ENCODE results near the gene NMUR2.

Gene NMUR2

GRCh38 chr5:152412129-152412528 is 7.0 kb upstream of the NMUR2 start:
- Histone ChIP-seq H3K4me1 (ENCODE audit: low read length) (no peaks in the 10 kb centered on the region), H3K4me2 (ENCODE audit: low read length) (no peak overlapping the region), H3K9ac (ENCODE audit: low read length) (no peak overlapping the region), H2AFZ (ENCODE audit: low read depth, low read length) (no peak overlapping the region), H3K27me3 (ENCODE audit: low read depth, low read length) (no peaks in the 10 kb centered on the region), H3K4me3 (ENCODE audit: low read length) (no peak overlapping the region), H3K9me3 (ENCODE audit: insufficient read depth, low read length) (no peaks in the 10 kb centered on the region), H3K79me2 (ENCODE audit: low read length) (no peaks in the 10 kb centered on the region), H3K36me3 (replicated peaks; ENCODE audit: low read depth, low read length) (no peaks in the 10 kb centered on the region), H3K27ac (ENCODE audit: low read length) (no peak overlapping the region), H4K20me1 (ENCODE audit: insufficient read depth, low read length) (no peaks in the 10 kb centered on the region)
- TF ChIP-seq EZH2phosphoT487 (IDR thresholded peaks at IDR 0.05; ENCODE audit: low read depth), result no peak
- TF ChIP-seq CTCF (IDR thresholded peaks at IDR 0.05; ENCODE audit: low read depth, low read length), result no peak

- TF ChIP-seq EZH2phosphoT487 (IDR thresholded peaks at IDR 0.05; ENCODE audit: low read depth), result no peak
- no peak for TF ChIP-seq CTCF (IDR thresholded peaks at IDR 0.05; ENCODE audit: low read depth, low read length)
- Histone ChIP-seq H3K9me3 (ENCODE audit: insufficient read depth, low read length) (no peaks in the 10 kb centered on the region), H3K4me3 (ENCODE audit: low read length) (no peak overlapping the region), H3K79me2 (ENCODE audit: low read length) (no peaks in the 10 kb centered on the region), H4K20me1 (ENCODE audit: insufficient read depth, low read length) (no peaks in the 10 kb centered on the region), H3K27me3 (ENCODE audit: low read depth, low read length) (no peaks in the 10 kb centered on the region), H2AFZ (ENCODE audit: low read depth, low read length) (no peak overlapping the region), H3K36me3 (replicated peaks; ENCODE audit: low read depth, low read length) (no peaks in the 10 kb centered on the region), H3K4me1 (ENCODE audit: low read length) (no peaks in the 10 kb centered on the region), H3K9ac (ENCODE audit: low read length) (no peak overlapping the region), H3K4me2 (ENCODE audit: low read length) (no peak overlapping the region), H3K27ac (ENCODE audit: low read length) (no peak overlapping the region)
These were observed 1.0 kb upstream of the NMUR2 start for GRCh38 chr5:152406082-152406481.

DNA sequence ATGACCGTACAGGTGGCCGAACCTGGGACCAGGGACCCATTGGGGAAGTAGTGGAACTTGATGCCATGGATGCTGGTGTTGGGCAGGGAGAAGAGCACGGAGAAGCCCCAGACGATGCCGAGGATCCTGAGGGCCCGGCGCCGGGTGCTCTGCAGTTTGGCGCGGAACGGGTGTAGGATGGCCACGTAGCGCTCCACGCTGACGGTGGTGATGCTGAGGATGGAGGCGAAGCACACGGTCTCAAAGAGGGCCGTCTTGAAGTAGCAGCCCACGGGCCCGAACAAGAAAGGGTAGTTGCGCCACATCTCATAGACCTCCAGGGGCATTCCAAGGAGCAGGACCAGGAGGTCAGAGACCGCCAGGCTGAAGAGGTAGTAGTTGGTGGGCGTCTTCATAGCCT is 585 bp downstream of the NMUR2 start:
- Histone ChIP-seq H3K79me2 (ENCODE audit: low read length) (no peaks in the 10 kb centered on the region), H3K9ac (ENCODE audit: low read length) (no peak overlapping the region), H3K27ac (ENCODE audit: low read length) (no peak overlapping the region), H3K9me3 (ENCODE audit: insufficient read depth, low read length) (no peaks in the 10 kb centered on the region), H2AFZ (ENCODE audit: low read depth, low read length) (no peak overlapping the region), H3K4me3 (ENCODE audit: low read length) (no peak overlapping the region), H3K4me1 (ENCODE audit: low read length) (no peaks in the 10 kb centered on the region), H4K20me1 (ENCODE audit: insufficient read depth, low read length) (no peaks in the 10 kb centered on the region), H3K36me3 (replicated peaks; ENCODE audit: low read depth, low read length) (no peaks in the 10 kb centered on the region), H3K4me2 (ENCODE audit: low read length) (no peak overlapping the region), H3K27me3 (ENCODE audit: low read depth, low read length) (no peaks in the 10 kb centered on the region)
- no peak for TF ChIP-seq CTCF (IDR thresholded peaks at IDR 0.05; ENCODE audit: low read depth, low read length)
- TF ChIP-seq EZH2phosphoT487 (IDR thresholded peaks at IDR 0.05; ENCODE audit: low read depth), result no peak

- Histone ChIP-seq H3K27me3 (ENCODE audit: low read depth, low read length) (no peaks in the 10 kb centered on the region), H3K4me3 (ENCODE audit: low read length) (no peak overlapping the region), H3K9ac (ENCODE audit: low read length) (no peak overlapping the region), H3K79me2 (ENCODE audit: low read length) (no peaks in the 10 kb centered on the region), H3K9me3 (ENCODE audit: insufficient read depth, low read length) (no peaks in the 10 kb centered on the region), H4K20me1 (ENCODE audit: insufficient read depth, low read length) (no peaks in the 10 kb centered on the region), H3K36me3 (replicated peaks; ENCODE audit: low read depth, low read length) (no peaks in the 10 kb centered on the region), H3K4me1 (ENCODE audit: low read length) (no peaks in the 10 kb centered on the region), H3K27ac (ENCODE audit: low read length) (no peak overlapping the region), H2AFZ (ENCODE audit: low read depth, low read length) (no peak overlapping the region), H3K4me2 (ENCODE audit: low read length) (no peak overlapping the region)
- TF ChIP-seq EZH2phosphoT487 (IDR thresholded peaks at IDR 0.05; ENCODE audit: low read depth) (no peak), CTCF (IDR thresholded peaks at IDR 0.05; ENCODE audit: low read depth, low read length) (no peak)
These were observed 2.0 kb downstream of the NMUR2 start for GRCh38 chr5:152403046-152403445.
